ENCODE measurements around the gene LTB. TPM values are rescaled to one million over a fixed set of nuclear protein-coding genes. Genes with fewer than 3 reads are reported as not detected.

Gene LTB
- total and polyA plus RNA-seq, 9 of the 15 experiments (the other 6 are each of a cell fraction or from before 2014, with no cell fraction given) = 0.07 to 0.51 TPM; not detected in 7

- peak; percentile 67; the same call in 1 of the 2 replicates for TF ChIP-seq LCOR (CRISPR knock-in tag; IDR thresholded peaks at IDR 0.05)
- TF ChIP-seq PRPF4 (IDR thresholded peaks at IDR 0.05; ENCODE audit: insufficient read depth, low read depth, low read length, poor library complexity, severe bottlenecking) = no peak
- no peak for TF ChIP-seq GABPB1 (CRISPR knock-in tag; IDR thresholded peaks at IDR 0.05)
- TF ChIP-seq PTRF (tag; IDR thresholded peaks at IDR 0.05) = no peak
- no peak for TF ChIP-seq U2AF1 (optimal IDR thresholded peaks at IDR 0.05; ENCODE audit: low read depth, low read length)
- TF ChIP-seq MLX (CRISPR knock-in tag; conservative IDR thresholded peaks at IDR 0.05) = no peak
- TF ChIP-seq YBX1 (IDR thresholded peaks at IDR 0.05) = no peak
- TF ChIP-seq JUN (IDR thresholded peaks at IDR 0.05; ENCODE audit: borderline replicate concordance, low read depth, low read length) = peak; percentile 32; the same call in 1 of the 2 replicates
- TF ChIP-seq JUN (CRISPR knock-in tag; IDR thresholded peaks at IDR 0.05; ENCODE audit: borderline replicate concordance) = no peak; the same call in 1 of the 2 replicates
- TF ChIP-seq, protein P1, sequence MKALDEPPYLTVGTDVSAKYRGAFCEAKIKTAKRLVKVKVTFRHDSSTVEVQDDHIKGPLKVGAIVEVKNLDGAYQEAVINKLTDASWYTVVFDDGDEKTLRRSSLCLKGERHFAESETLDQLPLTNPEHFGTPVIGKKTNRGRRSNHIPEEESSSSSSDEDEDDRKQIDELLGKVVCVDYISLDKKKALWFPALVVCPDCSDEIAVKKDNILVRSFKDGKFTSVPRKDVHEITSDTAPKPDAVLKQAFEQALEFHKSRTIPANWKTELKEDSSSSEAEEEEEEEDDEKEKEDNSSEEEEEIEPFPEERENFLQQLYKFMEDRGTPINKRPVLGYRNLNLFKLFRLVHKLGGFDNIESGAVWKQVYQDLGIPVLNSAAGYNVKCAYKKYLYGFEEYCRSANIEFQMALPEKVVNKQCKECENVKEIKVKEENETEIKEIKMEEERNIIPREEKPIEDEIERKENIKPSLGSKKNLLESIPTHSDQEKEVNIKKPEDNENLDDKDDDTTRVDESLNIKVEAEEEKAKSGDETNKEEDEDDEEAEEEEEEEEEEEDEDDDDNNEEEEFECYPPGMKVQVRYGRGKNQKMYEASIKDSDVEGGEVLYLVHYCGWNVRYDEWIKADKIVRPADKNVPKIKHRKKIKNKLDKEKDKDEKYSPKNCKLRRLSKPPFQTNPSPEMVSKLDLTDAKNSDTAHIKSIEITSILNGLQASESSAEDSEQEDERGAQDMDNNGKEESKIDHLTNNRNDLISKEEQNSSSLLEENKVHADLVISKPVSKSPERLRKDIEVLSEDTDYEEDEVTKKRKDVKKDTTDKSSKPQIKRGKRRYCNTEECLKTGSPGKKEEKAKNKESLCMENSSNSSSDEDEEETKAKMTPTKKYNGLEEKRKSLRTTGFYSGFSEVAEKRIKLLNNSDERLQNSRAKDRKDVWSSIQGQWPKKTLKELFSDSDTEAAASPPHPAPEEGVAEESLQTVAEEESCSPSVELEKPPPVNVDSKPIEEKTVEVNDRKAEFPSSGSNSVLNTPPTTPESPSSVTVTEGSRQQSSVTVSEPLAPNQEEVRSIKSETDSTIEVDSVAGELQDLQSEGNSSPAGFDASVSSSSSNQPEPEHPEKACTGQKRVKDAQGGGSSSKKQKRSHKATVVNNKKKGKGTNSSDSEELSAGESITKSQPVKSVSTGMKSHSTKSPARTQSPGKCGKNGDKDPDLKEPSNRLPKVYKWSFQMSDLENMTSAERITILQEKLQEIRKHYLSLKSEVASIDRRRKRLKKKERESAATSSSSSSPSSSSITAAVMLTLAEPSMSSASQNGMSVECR (CRISPR knock-in tag; IDR thresholded peaks at IDR 0.05) = 0 out of 2 replicates have a peak, but pooled peaks have one; percentile 12
- TF ChIP-seq ZNF311 (CRISPR knock-in tag; IDR thresholded peaks at IDR 0.05) = no peak
- no peak for TF ChIP-seq FOXK2 (conservative IDR thresholded peaks at IDR 0.05 in 1 of 2, IDR thresholded peaks at IDR 0.05 in 1 of 2; ENCODE audit: low read depth in 2 of 2)
- no peak for TF ChIP-seq GABPA (tag; conservative IDR thresholded peaks at IDR 0.05; ENCODE audit: low read depth)
- peak; percentile 18 for TF ChIP-seq NBN (IDR thresholded peaks at IDR 0.05; ENCODE audit: low read depth)
- TF ChIP-seq MTF1 (CRISPR knock-in tag; IDR thresholded peaks at IDR 0.05; ENCODE audit: borderline replicate concordance) = no peak
- peak in 1 of 2 experiments; percentile 84; a peak in 2 of 4 replicates for TF ChIP-seq KDM1A (IDR thresholded peaks at IDR 0.05)
- no peak for TF ChIP-seq SREBF2 (CRISPR knock-in tag; IDR thresholded peaks at IDR 0.05)
- TF ChIP-seq ZBTB43 (CRISPR knock-in tag; IDR thresholded peaks at IDR 0.05) = no peak
- TF ChIP-seq, protein P2, sequence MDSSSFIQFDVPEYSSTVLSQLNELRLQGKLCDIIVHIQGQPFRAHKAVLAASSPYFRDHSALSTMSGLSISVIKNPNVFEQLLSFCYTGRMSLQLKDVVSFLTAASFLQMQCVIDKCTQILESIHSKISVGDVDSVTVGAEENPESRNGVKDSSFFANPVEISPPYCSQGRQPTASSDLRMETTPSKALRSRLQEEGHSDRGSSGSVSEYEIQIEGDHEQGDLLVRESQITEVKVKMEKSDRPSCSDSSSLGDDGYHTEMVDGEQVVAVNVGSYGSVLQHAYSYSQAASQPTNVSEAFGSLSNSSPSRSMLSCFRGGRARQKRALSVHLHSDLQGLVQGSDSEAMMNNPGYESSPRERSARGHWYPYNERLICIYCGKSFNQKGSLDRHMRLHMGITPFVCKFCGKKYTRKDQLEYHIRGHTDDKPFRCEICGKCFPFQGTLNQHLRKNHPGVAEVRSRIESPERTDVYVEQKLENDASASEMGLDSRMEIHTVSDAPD (CRISPR knock-in tag; IDR thresholded peaks at IDR 0.05) = no peak
- no peak for TF ChIP-seq CHD1 (IDR thresholded peaks at IDR 0.05; ENCODE audit: low read length)
- no peak for TF ChIP-seq SRSF7 (optimal IDR thresholded peaks at IDR 0.05; ENCODE audit: low read depth, low read length)
Observed at GRCh38 chr6:31546339-31546957, 35.8 kb downstream of the LTB start, which contains the start of gene ATP6V1G2 (continued).

Measured in K562 (cell line).